GM18505 (cell line): ENCODE data around the gene NR1D2.

Source experiments
- ATAC-seq: cut with Tn5 transposase; IDR thresholded peaks from one replicate; pipeline ENCODE4 v1.9.1; 2021; ENCODE audit not compliant: unreplicated experiment
- POLR2A ChIP-seq: IDR thresholded peaks from 4 replicates; pipeline ENCODE4 v1.6.1; 2011; ENCODE audit warnings: borderline replicate concordance; ENCODE audit not compliant: insufficient read depth, insufficient read length; ENCODE audit errors: extremely low read depth

Gene NR1D2

GRCh38 chr3:23944007-23944783, 891 bp upstream of the NR1D2 start:
- no peak for ATAC-seq
- TF ChIP-seq POLR2A, result no peak

DNA sequence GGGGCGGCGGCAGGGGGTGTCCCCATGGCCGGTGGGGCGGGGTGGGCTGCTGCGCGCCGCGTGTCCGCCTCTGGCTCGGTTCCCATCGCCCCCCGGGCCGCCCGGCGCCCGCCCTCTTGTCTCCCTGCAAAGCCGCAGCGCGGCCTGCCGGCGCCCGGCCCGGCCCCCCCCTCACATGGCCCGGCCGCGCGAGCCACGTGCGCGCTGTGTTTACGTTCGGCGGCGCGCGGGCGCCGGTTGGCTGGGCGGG, 502 bp downstream of the NR1D2 start:
- peak; percentile 5 for TF ChIP-seq POLR2A

GRCh38 chr3:23945913-23946687, 1.0 kb downstream of the NR1D2 start:
- peak; percentile 43 for TF ChIP-seq POLR2A
- peak; percentile 78 for ATAC-seq

More for the DNA sequence above, 502 bp downstream of the NR1D2 start:
- no peak for ATAC-seq

GRCh38 chr3:23948761-23949160, 3.7 kb downstream of the NR1D2 start:
- no peak for TF ChIP-seq POLR2A
- no peak for ATAC-seq

GRCh38 chr3:23949784-23950183, 4.7 kb downstream of the NR1D2 start:
- no peak for TF ChIP-seq POLR2A
- no peak for ATAC-seq

DNA sequence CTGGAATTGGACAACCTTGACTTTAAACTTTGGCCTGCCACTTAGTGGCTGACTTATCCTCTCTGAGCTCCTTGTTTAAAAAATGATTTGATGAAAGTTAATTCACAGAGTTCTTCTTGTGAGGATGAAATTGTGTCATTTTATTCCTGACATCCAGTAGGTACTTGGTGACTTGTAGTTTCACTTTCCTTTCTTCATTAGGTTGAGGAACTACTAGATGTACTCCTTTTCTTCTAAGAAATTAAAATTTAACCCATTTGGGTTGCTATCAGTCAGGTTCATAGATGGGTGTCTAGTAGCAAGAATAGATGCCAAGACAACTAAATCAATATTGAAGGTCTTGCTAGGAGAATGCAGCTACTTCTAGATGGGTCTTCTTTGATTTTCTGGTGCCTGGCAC, 5.2 kb downstream of the NR1D2 start:
- no peak for ATAC-seq

DNA sequence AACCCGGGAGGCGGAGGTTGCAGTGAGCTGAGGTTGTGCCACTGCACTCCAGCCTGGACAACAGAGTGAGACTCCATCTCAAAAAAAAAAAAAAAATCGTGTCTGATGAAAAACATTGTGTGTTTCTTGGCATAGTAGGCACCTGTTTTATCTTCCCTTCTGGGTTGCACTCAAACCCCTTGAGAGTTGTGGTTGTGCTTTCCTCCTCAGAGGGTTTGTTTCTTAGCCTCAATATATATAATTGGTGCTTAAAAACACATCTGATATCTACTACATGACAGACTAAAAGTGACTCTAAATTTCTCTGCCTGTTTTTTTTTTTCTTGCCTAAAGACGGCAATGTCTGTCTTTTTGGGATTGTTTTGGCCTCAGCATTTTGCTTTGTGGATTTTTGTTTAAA, 7.6 kb downstream of the NR1D2 start:
- ATAC-seq, result peak; percentile 39
- TF ChIP-seq POLR2A, result no peak

More for the DNA sequence above, 5.2 kb downstream of the NR1D2 start:
- TF ChIP-seq POLR2A, result no peak

- no peak for TF ChIP-seq POLR2A
- ATAC-seq, result no peak
Observed at GRCh38 chr3:23953523-23953922, 8.4 kb downstream of the NR1D2 start.

DNA sequence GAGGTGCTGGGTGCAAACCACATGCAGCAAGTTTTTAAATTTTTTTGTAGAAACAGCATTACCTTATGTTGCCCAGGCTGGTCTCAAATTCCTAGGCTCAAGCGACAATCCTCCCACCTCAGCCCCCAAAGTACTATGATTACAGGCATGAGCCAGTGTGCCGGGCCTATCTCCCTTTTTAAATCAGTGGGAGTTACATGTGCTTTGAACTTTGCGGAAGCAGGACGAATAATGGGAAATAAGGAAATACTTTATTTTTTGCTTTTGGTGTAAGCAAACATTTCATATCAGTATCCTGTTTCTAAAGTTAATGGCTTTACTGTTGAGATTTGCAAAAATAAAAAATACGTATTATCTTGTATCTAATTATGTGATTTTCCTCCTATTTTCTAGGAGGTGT, 9.1 kb downstream of the NR1D2 start:
- no peak for ATAC-seq
- TF ChIP-seq POLR2A, result no peak

DNA sequence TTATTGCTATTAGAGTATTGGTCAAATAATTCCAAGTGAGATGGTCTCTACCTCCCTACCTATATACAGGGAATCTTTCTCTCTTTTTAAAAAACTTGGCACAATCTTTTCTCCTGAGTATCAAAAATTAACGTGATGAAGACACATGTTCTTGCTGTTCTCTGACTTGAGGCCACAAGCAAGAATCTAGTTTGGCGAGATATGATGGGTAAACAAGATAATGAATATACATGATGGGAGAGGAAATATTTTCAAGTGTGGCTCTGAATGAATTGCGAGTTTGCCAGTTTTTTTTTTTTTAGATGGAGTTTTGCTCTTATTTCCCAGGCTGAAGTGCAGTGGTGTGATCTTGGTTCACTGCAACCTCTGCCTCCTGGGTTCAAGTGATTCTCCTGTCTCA, 11.6 kb downstream of the NR1D2 start:
- no peak for ATAC-seq
- no peak for TF ChIP-seq POLR2A

- no peak for TF ChIP-seq POLR2A
- no peak for ATAC-seq
Observed at GRCh38 chr3:23959135-23959900, 14.2 kb downstream of the NR1D2 start.

DNA sequence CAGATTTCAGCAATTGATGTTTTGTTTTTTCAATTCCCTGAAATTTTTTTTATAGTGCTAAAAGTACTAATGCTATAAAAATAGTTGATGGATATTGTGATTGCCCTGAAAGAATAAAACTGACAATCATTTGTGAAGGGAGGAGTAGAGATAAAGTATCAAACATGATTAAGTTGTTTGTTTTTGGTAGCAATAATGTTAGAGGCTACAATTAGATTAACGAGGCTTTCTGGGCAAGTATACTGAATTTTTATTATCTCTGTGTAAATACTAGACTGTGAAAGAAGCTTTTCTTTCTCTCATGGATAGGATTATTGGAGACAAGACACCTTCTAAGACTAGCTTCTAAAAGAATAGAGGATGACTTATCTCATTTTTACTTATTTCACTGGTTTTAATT, 15.6 kb downstream of the NR1D2 start:
- no peak for ATAC-seq
- no peak for TF ChIP-seq POLR2A

DNA sequence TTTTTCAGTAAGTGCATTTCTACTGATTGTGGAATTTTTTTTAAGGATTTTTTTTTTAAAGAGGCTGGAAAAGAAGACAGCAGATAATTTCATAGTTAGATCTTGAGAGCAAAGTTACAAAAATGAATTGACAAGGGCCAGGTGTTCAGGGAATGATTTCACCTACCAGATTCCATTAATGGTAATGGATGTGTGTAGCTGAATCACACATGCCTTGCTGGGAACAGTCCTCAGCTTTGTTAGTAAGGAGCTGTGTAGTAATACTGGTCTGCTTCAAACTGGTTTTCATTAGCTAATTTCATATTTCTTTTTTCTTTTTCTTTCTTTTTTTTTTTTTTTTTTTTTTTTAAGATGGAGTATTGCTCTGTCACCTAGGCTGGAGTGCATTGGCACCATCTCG, 16.0 kb downstream of the NR1D2 start:
- ATAC-seq, result no peak
- no peak for TF ChIP-seq POLR2A

DNA sequence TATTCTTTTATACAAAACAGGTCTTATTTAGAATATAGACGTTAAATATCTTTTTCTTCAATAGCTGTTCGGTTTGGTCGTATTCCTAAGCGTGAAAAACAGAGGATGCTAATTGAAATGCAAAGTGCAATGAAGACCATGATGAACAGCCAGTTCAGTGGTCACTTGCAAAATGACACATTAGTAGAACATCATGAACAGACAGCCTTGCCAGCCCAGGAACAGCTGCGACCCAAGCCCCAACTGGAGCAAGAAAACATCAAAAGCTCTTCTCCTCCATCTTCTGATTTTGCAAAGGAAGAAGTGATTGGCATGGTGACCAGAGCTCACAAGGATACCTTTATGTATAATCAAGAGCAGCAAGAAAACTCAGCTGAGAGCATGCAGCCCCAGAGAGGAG, 16.8 kb downstream of the NR1D2 start:
- ATAC-seq, result no peak
- no peak for TF ChIP-seq POLR2A

DNA sequence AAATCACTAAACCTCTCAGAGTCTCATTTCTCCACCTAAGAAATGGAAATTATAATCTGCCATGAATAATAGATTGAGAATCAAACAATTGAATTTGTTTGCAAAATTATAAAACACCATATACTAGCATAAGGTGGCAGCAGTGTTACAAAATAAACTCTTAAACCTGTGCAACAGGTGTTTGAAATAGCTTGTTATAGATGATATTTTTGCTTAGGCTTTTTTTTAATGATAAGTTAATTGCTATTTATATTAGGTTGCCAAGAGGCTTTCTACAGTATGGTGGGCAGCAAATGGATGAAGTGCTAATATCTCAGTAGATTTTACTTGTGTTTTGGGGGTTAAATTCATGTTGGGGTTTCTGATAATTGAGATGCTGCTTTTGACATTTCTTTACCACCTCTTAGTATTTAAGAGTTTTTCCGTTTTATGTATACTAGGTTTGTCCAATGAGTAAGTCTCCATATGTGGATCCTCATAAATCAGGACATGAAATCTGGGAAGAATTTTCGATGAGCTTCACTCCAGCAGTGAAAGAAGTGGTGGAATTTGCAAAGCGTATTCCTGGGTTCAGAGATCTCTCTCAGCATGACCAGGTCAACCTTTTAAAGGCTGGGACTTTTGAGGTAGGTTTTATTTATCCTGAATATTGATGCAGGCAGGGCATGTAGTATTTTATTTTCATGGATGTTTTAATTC, 19.6 kb downstream of the NR1D2 start:
- no peak for ATAC-seq
- TF ChIP-seq POLR2A, result no peak
